HCT116 (cell line): ENCODE results near the gene RPTOR. TPM values are rescaled to one million over a fixed set of nuclear protein-coding genes. Genes with fewer than 3 reads are reported as not detected.

Source experiments
- ATAC-seq: fragments of 200-7000 bp; cut with Tn5 transposase; 2 replicates; pipeline ENCODE4 v1.9.1; 2020; ENCODE audit warnings: mild to moderate bottlenecking, moderate library complexity
- BruUV-seq: library from RNA; stranded (reverse); fragments of 400-500 nt; replicated peaks from 2 replicates; lab custom pipeline; 2021; lab: Mats Ljungman, UMichigan
- CTCF ChIA-PET: fragments of 300-600 bp; sonication (Branson Sonifier 250); formaldehyde crosslinking; loops from one replicate; lab custom pipeline; 2021; ENCODE audit warnings: antibody characterized with exemption; lab: Charles Lee
- POLR2A ChIA-PET: fragments of 300-600, 350-600 bp; sonication (Branson Sonifier 250); formaldehyde crosslinking; loops from one replicate; lab custom pipeline; 2021; ENCODE audit warnings: antibody characterized with exemption; lab: Charles Lee
- RAD21 ChIA-PET, 2 experiments: fragments of 300-600 bp; sonication (Branson Sonifier 250); formaldehyde crosslinking; loops; one replicate each; lab custom pipeline; 2023; ENCODE audit warnings: low total read pairs in 2 of 2; ENCODE audit not compliant: uncharacterized antibody in 2 of 2, unreplicated experiment in 2 of 2, low non-redundant PET in 1 of 2; lab: Charles Lee
- DNase-seq: peaks from one replicate; pipeline ENCODE4 v3.0.0-alpha.2; 2010; ENCODE audit warnings: low read depth, low spot score
- H2AFZ ChIP-seq: fragments of 200-600 bp; shearing (Covaris generic), sonication (generic); 2 replicates; pipeline ENCODE4 v1.6.1; 2017; ENCODE audit warnings: low read depth, mixed run types, mixed read lengths, antibody characterized with exemption, low read length; ENCODE audit not compliant: poor library complexity, severe bottlenecking
- H3K27ac ChIP-seq: 2 replicates; pipeline ENCODE4 v1.5.1; 2012; ENCODE audit warnings: low read depth, low read length
- H3K27me3 ChIP-seq: fragments of 200-600 bp; sonication (generic); 2 replicates; pipeline ENCODE4 v1.6.1; 2016; ENCODE audit warnings: mixed run types, low read length, mixed read lengths; ENCODE audit not compliant: insufficient read depth
- H3K36me3 ChIP-seq, 2 experiments: fragments of 200-500 bp in 1 of 2; fragments of 200-600 bp in 1 of 2; sonication (Bioruptor generic) in 1 of 2; sonication (generic) in 1 of 2; 2 replicates each; pipeline versions ENCODE4 v1.5.1 to v1.6.1; 2014 to 2016; ENCODE audit warnings: low read length in 2 of 2, inconsistent platforms in 1 of 2, mixed read lengths in 1 of 2, mixed run types in 1 of 2; ENCODE audit not compliant: insufficient read depth in 2 of 2, control insufficient read depth in 1 of 2
- H3K4me1 ChIP-seq, 2 experiments: fragments of 200-600 bp in 1 of 2; sonication (generic) in 1 of 2; 2 replicates each; pipeline versions ENCODE4 v1.5.1 to v1.6.1; 2012 to 2017; ENCODE audit warnings: low read length in 2 of 2, inconsistent platforms in 1 of 2, mild to moderate bottlenecking in 1 of 2, mixed read lengths in 1 of 2, mixed run types in 1 of 2, moderate library complexity in 1 of 2; ENCODE audit not compliant: insufficient read depth in 2 of 2, control insufficient read depth in 1 of 2
- H3K4me2 ChIP-seq: fragments of 200-600 bp; sonication (generic); 2 replicates; pipeline ENCODE4 v1.6.1; 2017; ENCODE audit warnings: mixed run types, low read length, mixed read lengths
- H3K4me3 ChIP-seq, 2 experiments: fragments of 200-600 bp in 1 of 2; sonication (generic) in 1 of 2; replicated peaks in 1 of 2; 2 replicates each; pipeline ENCODE4 v1.5.1; 2011 to 2016; ENCODE audit warnings: low read length in 2 of 2, control low read depth in 1 of 2, low read depth in 1 of 2, mild to moderate bottlenecking in 1 of 2, mixed read lengths in 1 of 2, mixed run types in 1 of 2
- H3K79me2 ChIP-seq: fragments of 200-600 bp; sonication (generic); 2 replicates; pipeline ENCODE4 v1.6.1; 2017; ENCODE audit warnings: mild to moderate bottlenecking, mixed run types, low read length, moderate library complexity, mixed read lengths; ENCODE audit not compliant: insufficient read depth
- H3K9ac ChIP-seq: fragments of 200-600 bp; sonication (generic); 2 replicates; pipeline ENCODE4 v1.6.1; 2016; ENCODE audit warnings: low read length, mixed read lengths
- H3K9me2 ChIP-seq: fragments of 200-600 bp; sonication (generic), shearing (Covaris generic); 2 replicates; pipeline ENCODE4 v1.6.1; 2017; ENCODE audit warnings: mixed run types, mild to moderate bottlenecking, moderate library complexity; ENCODE audit not compliant: insufficient read depth
- H3K9me3 ChIP-seq, 2 experiments: fragments of 200-500 bp in 1 of 2; fragments of 200-600 bp in 1 of 2; sonication (Bioruptor generic) in 1 of 2; sonication (generic) in 1 of 2; 2 replicates each; pipeline ENCODE4 v1.6.1; 2014 to 2017; ENCODE audit warnings: low read length in 2 of 2, mixed read lengths in 2 of 2, inconsistent platforms in 1 of 2, low read depth in 1 of 2, mild to moderate bottlenecking in 1 of 2, mixed run types in 1 of 2, moderate library complexity in 1 of 2; ENCODE audit not compliant: control insufficient read depth in 1 of 2, insufficient read depth in 1 of 2
- H4K20me1 ChIP-seq: fragments of 200-600 bp; sonication (generic), shearing (Covaris generic); 2 replicates; pipeline ENCODE4 v1.6.1; 2017; ENCODE audit warnings: mixed run types, mild to moderate bottlenecking, moderate library complexity; ENCODE audit not compliant: insufficient read depth
- CEBPB ChIP-seq: IDR thresholded peaks from 2 replicates; pipeline ENCODE4 v1.6.1; 2012; ENCODE audit warnings: low read depth
- CTCF ChIP-seq, 3 experiments: fragments of 200-600 bp in 1 of 3; sonication (generic) in 1 of 3; IDR thresholded peaks in 2 of 3; conservative IDR thresholded peaks in 1 of 3; 2 replicates each; pipeline ENCODE4 v1.5.1; 2012 to 2017; ENCODE audit warnings: low read depth in 2 of 3, low read length in 2 of 3, antibody characterized with exemption in 1 of 3, borderline replicate concordance in 1 of 3, control low read depth in 1 of 3, mild to moderate bottlenecking in 1 of 3, mixed read lengths in 1 of 3, mixed run types in 1 of 3, moderate library complexity in 1 of 3; ENCODE audit not compliant: insufficient read depth in 1 of 3
- ELF1 ChIP-seq: IDR thresholded peaks from 2 replicates; pipeline ENCODE4 v1.6.1; 2012; ENCODE audit warnings: low read depth, borderline replicate concordance
- EZH2 ChIP-seq: fragments of 200-600 bp; sonication (generic); IDR thresholded peaks from 2 replicates; pipeline ENCODE4 v1.6.1; 2017; ENCODE audit warnings: antibody characterized with exemption, mixed run types
- FOSL1 ChIP-seq: IDR thresholded peaks from 2 replicates; pipeline ENCODE4 v1.6.1; 2012; ENCODE audit warnings: low read depth
- JUND ChIP-seq: IDR thresholded peaks from 2 replicates; pipeline ENCODE4 v1.6.1; 2012
- POLR2A ChIP-seq: IDR thresholded peaks from 2 replicates; pipeline ENCODE4 v1.7.0; 2011; ENCODE audit warnings: borderline replicate concordance; ENCODE audit not compliant: insufficient read depth, insufficient read length; ENCODE audit errors: extremely low read depth
- POLR2AphosphoS5 ChIP-seq: IDR thresholded peaks from 2 replicates; pipeline ENCODE4 v1.6.1; 2011; ENCODE audit warnings: mild to moderate bottlenecking, low read depth, low read length, moderate library complexity
- SIN3A ChIP-seq: IDR thresholded peaks from 2 replicates; pipeline ENCODE4 v1.6.1; 2012; ENCODE audit warnings: low read depth
- SP1 ChIP-seq: IDR thresholded peaks from 2 replicates; pipeline ENCODE4 v1.6.1; 2012; ENCODE audit warnings: low read depth
- YY1 ChIP-seq: IDR thresholded peaks from 2 replicates; pipeline ENCODE4 v1.6.1; 2011; ENCODE audit warnings: low read length, low read depth, moderate library complexity, mild to moderate bottlenecking; ENCODE audit not compliant: insufficient replicate concordance; ENCODE audit errors: extremely low read depth
- ZBTB33 ChIP-seq: IDR thresholded peaks from 2 replicates; pipeline ENCODE4 v1.6.1; 2011; ENCODE audit warnings: mild to moderate bottlenecking, low read length, moderate library complexity; ENCODE audit not compliant: insufficient replicate concordance; ENCODE audit errors: extremely low read depth
- ZNF274 ChIP-seq: fragments of 200-500 bp; sonication (Bioruptor generic); IDR thresholded peaks from 2 replicates; pipeline ENCODE4 v1.6.1; 2014; ENCODE audit warnings: mild to moderate bottlenecking, low read depth, low read length, inconsistent platforms
- intact Hi-C: fragments of 100-400 bp; cut with micrococcal nuclease; formaldehyde crosslinking; loops from 2 replicates; pipeline ENCODE4 v1.10.0; 2022
- total RNA-seq: library from RNA; stranded (reverse); gene quantifications from one replicate; pipeline ENCODE4 v1.2.1, GENCODE V29; 2021; ENCODE audit not compliant: unreplicated experiment
- TF ChIP-seq, protein P1 (sequence below): IDR thresholded peaks from 2 replicates; pipeline ENCODE4 v1.6.1; 2012

Gene RPTOR
- total RNA-seq, 1 experiment from 2014 or later = 69.5 TPM

GRCh38 chr17:80517641-80518040 lies 27.0 kb upstream of the RPTOR start:
- intact Hi-C loops = no loop called here
- Histone ChIP-seq H3K27me3 (no peaks in the 10 kb centered on the region), H3K27ac (no peak overlapping the region), H3K79me2 (no peaks in the 10 kb centered on the region), H3K4me2 (no peak overlapping the region), H3K9me2 (no peaks in the 10 kb centered on the region), H2AFZ (no peak overlapping the region), H3K4me1 (no peaks in the 10 kb centered on the region), H3K9me3 (no peaks in the 10 kb centered on the region), H3K9ac (no peak overlapping the region), H3K4me3 (no peak overlapping the region), H4K20me1 (no peaks in the 10 kb centered on the region), H3K36me3 (no peaks in the 10 kb centered on the region)
- CTCF ChIA-PET = no interaction called here
- POLR2A ChIA-PET = no interaction called here
- DNase-seq (no peak), ATAC-seq (no peak)
- RAD21 ChIA-PET = no interaction called here
- TF ChIP-seq YY1 (no peak), SIN3A (no peak), FOSL1 (no peak), CEBPB (no peak), ELF1 (no peak), POLR2AphosphoS5 (no peak), ZNF274 (no peak), EZH2 (no peak), POLR2A (no peak), JUND (no peak), SP1 (no peak), ZBTB33 (no peak), CTCF (IDR thresholded peaks at IDR 0.05 in 2 of 3, conservative IDR thresholded peaks at IDR 0.05 in 1 of 3; ENCODE audit: borderline replicate concordance in 1 of 3, insufficient read depth in 1 of 3, low read depth in 2 of 3, low read length in 2 of 3) (no peak)
- TF ChIP-seq, protein P1, sequence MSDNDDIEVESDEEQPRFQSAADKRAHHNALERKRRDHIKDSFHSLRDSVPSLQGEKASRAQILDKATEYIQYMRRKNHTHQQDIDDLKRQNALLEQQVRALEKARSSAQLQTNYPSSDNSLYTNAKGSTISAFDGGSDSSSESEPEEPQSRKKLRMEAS = no peak
- no TSS peak for BruUV-seq
